Measurements from ENCODE around the gene CHST7. TPM values are rescaled to one million over a fixed set of nuclear protein-coding genes. Genes with fewer than 3 reads are reported as not detected.

CHST7 gene
- total RNA-seq, 1 experiment from 2014 or later = 6.1 TPM

- Histone ChIP-seq H3K27me3 (ENCODE audit: control insufficient read depth, insufficient read depth, low read length) (no peaks in the 10 kb centered on the region), H3K27ac (ENCODE audit: low read length) (no peak overlapping the region), H3K36me3 (ENCODE audit: control insufficient read depth, insufficient read depth, low read length) (no peaks in the 10 kb centered on the region; the same call in 1 of the 2 replicates), H3K4me1 (ENCODE audit: control insufficient read depth, insufficient read depth, low read length) (no peaks in the 10 kb centered on the region), H3K9me3 (ENCODE audit: control insufficient read depth, insufficient read depth, low read depth, low read length) (no peaks in the 10 kb centered on the region), H3K4me3 (ENCODE audit: low read depth in 2 of 2, low read length in 2 of 2) (no peak overlapping the region)
- ChIA-PET POLR2A (no interaction called here), CTCF (no interaction called here)
- ATAC-seq = no peak
- intact Hi-C loops (cut with micrococcal nuclease; ENCODE audit: unreplicated experiment) = no loop called here
- TSS peak; percentile 6 for BruUV-seq (replicated peaks)
- no peak for DNase-seq (ENCODE audit: low read depth, low spot score)
- in situ Hi-C loops (cut with HindIII; ENCODE audit: low pct_unique_long_range_greater_than_20kb, low sequenced_read_pairs) = no loop called here
- TF ChIP-seq SIN3A (IDR thresholded peaks at IDR 0.05; ENCODE audit: borderline replicate concordance, insufficient read depth, low read depth, low read length) (no peak), CTCF (IDR thresholded peaks at IDR 0.05) (no peak), REST (IDR thresholded peaks at IDR 0.05; ENCODE audit: insufficient read depth in 1 of 2, low read depth in 2 of 2, low read length in 1 of 2) (no peak), TCF7L2 (IDR thresholded peaks at IDR 0.05; ENCODE audit: low read depth, low read length) (no peak), POLR2AphosphoS5 (IDR thresholded peaks at IDR 0.05; ENCODE audit: low read depth, low read length) (no peak)
These were observed 29.0 kb downstream of the CHST7 start for GRCh38 chrX:46602468-46603102.

- POLR2A ChIA-PET = no interaction called here
- no TSS peak for BruUV-seq (replicated peaks)
- TF ChIP-seq REST (IDR thresholded peaks at IDR 0.05; ENCODE audit: insufficient read depth in 1 of 2, low read depth in 2 of 2, low read length in 1 of 2) = no peak
- TF ChIP-seq CTCF (IDR thresholded peaks at IDR 0.05) = no peak
- no peak for TF ChIP-seq POLR2AphosphoS5 (IDR thresholded peaks at IDR 0.05; ENCODE audit: low read depth, low read length)
- no peak for TF ChIP-seq SIN3A (IDR thresholded peaks at IDR 0.05; ENCODE audit: borderline replicate concordance, insufficient read depth, low read depth, low read length)
- no peak for TF ChIP-seq TCF7L2 (IDR thresholded peaks at IDR 0.05; ENCODE audit: low read depth, low read length)
- H3K4me1 ChIP-seq (ENCODE audit: control insufficient read depth, insufficient read depth, low read length) = no peaks in the 10 kb centered on the region
- DNase-seq (ENCODE audit: low read depth, low spot score) = no peak
- intact Hi-C loops (cut with micrococcal nuclease; ENCODE audit: unreplicated experiment) (no loop called here), in situ Hi-C loops (cut with HindIII; ENCODE audit: low pct_unique_long_range_greater_than_20kb, low sequenced_read_pairs) (no loop called here)
- H3K27me3 ChIP-seq (ENCODE audit: control insufficient read depth, insufficient read depth, low read length) = no peaks in the 10 kb centered on the region
- CTCF ChIA-PET = no interaction called here
- no peak overlapping the region for H3K27ac ChIP-seq (ENCODE audit: low read length)
- H3K9me3 ChIP-seq (ENCODE audit: control insufficient read depth, insufficient read depth, low read depth, low read length) = no peaks in the 10 kb centered on the region
- no peak overlapping the region for H3K4me3 ChIP-seq (ENCODE audit: low read depth in 2 of 2, low read length in 2 of 2)
- no peak for ATAC-seq
- no peaks in the 10 kb centered on the region for H3K36me3 ChIP-seq (ENCODE audit: control insufficient read depth, insufficient read depth, low read length)
These were observed 34.4 kb downstream of the CHST7 start for GRCh38 chrX:46607916-46608315.
